ENCODE measurements around the gene NHLRC4. TPM values are rescaled to one million over a fixed set of nuclear protein-coding genes. Genes with fewer than 3 reads are reported as not detected.

Gene NHLRC4
- total and polyA plus RNA-seq, 9 of the 15 experiments (the other 6 are each of a cell fraction or from before 2014, with no cell fraction given) = 0.24 to 3.7 (median 1.3) TPM; not detected in 2

DNA sequence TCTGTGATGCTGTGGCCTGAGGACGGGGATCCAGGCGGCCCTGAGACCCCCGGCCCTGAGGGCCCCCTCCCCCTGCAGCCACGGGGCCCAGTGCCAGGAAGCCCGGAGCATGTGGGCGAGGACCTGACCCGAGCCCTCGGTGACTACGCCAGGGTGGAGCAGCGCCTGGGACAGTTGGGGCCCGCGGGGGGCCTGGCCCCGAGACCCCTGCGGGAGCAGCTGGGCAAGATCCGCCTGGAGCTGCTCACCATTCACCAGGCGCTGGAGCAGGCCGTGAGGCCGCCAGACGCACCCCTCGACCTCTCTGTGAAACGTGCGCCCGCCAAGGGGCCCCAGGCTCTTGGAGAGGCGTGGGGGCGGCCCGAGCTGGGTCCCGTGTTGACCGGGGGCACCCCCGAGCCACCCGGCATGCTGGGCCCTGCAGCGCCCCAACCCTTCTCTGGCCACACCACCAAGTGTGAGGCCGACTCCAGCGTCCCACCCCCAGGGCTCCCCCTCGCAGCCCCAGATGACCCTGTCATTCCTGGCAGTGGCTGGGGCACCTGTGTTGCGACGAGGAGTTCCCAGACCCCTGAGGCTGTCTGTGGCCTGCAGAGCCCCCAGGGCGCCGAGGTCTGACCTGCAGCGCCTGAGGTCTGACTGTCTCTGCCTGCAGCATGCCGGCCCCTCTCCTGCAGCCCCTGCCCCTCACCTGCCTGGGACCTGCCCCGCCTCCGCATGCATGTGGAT, 2.0 kb upstream of the NHLRC4 start:
- peaks cover 23% of the 10 kb centered on the region for H3K79me2 ChIP-seq (ENCODE audit: control insufficient read depth, insufficient read depth, low read length)
- ChIA-PET POLR2A (no interaction called here), CTCF (ENCODE audit: low intra/inter-chr PET ratio) (no interaction called here)
- H3K4me1 ChIP-seq (replicated peaks in 1 of 2; ENCODE audit: control insufficient read depth in 2 of 2, insufficient read depth in 2 of 2, low read length in 2 of 2) = peaks cover 40 to 94% of the 10 kb centered on the region in 2 experiments
- no peaks in the 10 kb centered on the region for H3K36me3 ChIP-seq (ENCODE audit: control insufficient read depth, insufficient read depth, low read length)
- 0 out of 2 replicates have a peak, but pooled peaks have one; percentile 60 for TF ChIP-seq HNRNPL (IDR thresholded peaks at IDR 0.05; ENCODE audit: low read depth, low read length)
- TF ChIP-seq, protein P1, sequence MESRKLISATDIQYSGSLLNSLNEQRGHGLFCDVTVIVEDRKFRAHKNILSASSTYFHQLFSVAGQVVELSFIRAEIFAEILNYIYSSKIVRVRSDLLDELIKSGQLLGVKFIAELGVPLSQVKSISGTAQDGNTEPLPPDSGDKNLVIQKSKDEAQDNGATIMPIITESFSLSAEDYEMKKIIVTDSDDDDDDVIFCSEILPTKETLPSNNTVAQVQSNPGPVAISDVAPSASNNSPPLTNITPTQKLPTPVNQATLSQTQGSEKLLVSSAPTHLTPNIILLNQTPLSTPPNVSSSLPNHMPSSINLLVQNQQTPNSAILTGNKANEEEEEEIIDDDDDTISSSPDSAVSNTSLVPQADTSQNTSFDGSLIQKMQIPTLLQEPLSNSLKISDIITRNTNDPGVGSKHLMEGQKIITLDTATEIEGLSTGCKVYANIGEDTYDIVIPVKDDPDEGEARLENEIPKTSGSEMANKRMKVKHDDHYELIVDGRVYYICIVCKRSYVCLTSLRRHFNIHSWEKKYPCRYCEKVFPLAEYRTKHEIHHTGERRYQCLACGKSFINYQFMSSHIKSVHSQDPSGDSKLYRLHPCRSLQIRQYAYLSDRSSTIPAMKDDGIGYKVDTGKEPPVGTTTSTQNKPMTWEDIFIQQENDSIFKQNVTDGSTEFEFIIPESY (CRISPR knock-in tag; IDR thresholded peaks at IDR 0.05) = peak; percentile 83
- TF ChIP-seq STAT5A (IDR thresholded peaks at IDR 0.05; ENCODE audit: borderline replicate concordance, low read length) = no peak
- TF ChIP-seq SRF (CRISPR knock-in tag; IDR thresholded peaks at IDR 0.05) = no peak
- TF ChIP-seq, protein P2, sequence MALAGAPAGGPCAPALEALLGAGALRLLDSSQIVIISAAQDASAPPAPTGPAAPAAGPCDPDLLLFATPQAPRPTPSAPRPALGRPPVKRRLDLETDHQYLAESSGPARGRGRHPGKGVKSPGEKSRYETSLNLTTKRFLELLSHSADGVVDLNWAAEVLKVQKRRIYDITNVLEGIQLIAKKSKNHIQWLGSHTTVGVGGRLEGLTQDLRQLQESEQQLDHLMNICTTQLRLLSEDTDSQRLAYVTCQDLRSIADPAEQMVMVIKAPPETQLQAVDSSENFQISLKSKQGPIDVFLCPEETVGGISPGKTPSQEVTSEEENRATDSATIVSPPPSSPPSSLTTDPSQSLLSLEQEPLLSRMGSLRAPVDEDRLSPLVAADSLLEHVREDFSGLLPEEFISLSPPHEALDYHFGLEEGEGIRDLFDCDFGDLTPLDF (CRISPR knock-in tag; IDR thresholded peaks at IDR 0.05) = no peak
- TF ChIP-seq TBP (optimal IDR thresholded peaks at IDR 0.05; ENCODE audit: low read depth, low read length) = no peak
- TF ChIP-seq ZBTB7A (IDR thresholded peaks at IDR 0.05; ENCODE audit: borderline replicate concordance, control insufficient read depth, low read depth, low read length) = peak; percentile 63
- H3K27ac ChIP-seq (ENCODE audit: extremely low read depth, low read depth, low read length) = no peak overlapping the region; the same call in 2 of the 3 replicates
- ATAC-seq = no peak
- FAIRE-seq = no peak
- WGBS (ENCODE audit: insufficient coverage, low coverage, missing lambda C conversion rate) = 78% methylated on average over 25 of the region's 42 CpGs
- H3K27me3 ChIP-seq (ENCODE audit: control insufficient read depth in 2 of 2, insufficient read depth in 2 of 2, low read length in 2 of 2) = peaks cover 3 to 17% of the 10 kb centered on the region in 2 experiments; a peak in 4 of 5 replicates
- H3K4me3 ChIP-seq = no peak overlapping the region
- peak overlapping the region; percentile 20 to 88; a peak in 3 of 4 replicates for H3K9ac ChIP-seq (ENCODE audit: insufficient read depth in 1 of 2, low read depth in 2 of 2, low read length in 2 of 2)
- H3K9me3 ChIP-seq (replicated peaks; ENCODE audit: control insufficient read depth, insufficient read depth, low read depth, low read length) = no peaks in the 10 kb centered on the region
- no peaks in the 10 kb centered on the region for H3K9me1 ChIP-seq (ENCODE audit: control insufficient read depth, insufficient read depth, low read length)
- H3K4me2 ChIP-seq (ENCODE audit: insufficient read depth, low read length) = no peak overlapping the region
- DNase-seq (ENCODE audit: extremely low read depth in 1 of 4, low spot score in 3 of 4) = no peak
- H4K20me1 ChIP-seq (replicated peaks; ENCODE audit: control insufficient read depth, insufficient read depth, low read length) = no peaks in the 10 kb centered on the region
- intact Hi-C loops (cut with micrococcal nuclease) (loop anchor here (5.0 kb wide), 1 partner anchor 38 kb away; the partner anchor contains the start of gene CAPN15), in situ Hi-C loops (cut with MboI) (no loop called here)
- H2AFZ ChIP-seq (ENCODE audit: low read depth, low read length) = peak overlapping the region; percentile 81; the same call in 1 of the 2 replicates
- no TSS peak for BruUV-seq (replicated peaks)
